Neural progenitor cell (in vitro differentiated cells): ENCODE data around the gene SELENOH.

Experiments used
- EZH2 ChIP-seq: fragments of 200-600 bp; sonication (generic); IDR thresholded peaks from 2 replicates; pipeline ENCODE4 v1.6.1; 2017; ENCODE audit warnings: antibody characterized with exemption, mild to moderate bottlenecking, moderate library complexity
- EZH2phosphoT487 ChIP-seq: fragments of 200-600 bp; sonication (generic); IDR thresholded peaks from 2 replicates; pipeline ENCODE4 v1.6.1; 2017; ENCODE audit warnings: antibody characterized with exemption
- TF ChIP-seq, protein P1 (sequence below): fragments of 200-600 bp; sonication (generic); IDR thresholded peaks from 2 replicates; pipeline ENCODE4 v1.5.1; 2017; ENCODE audit warnings: antibody characterized with exemption, mild to moderate bottlenecking

DNA sequence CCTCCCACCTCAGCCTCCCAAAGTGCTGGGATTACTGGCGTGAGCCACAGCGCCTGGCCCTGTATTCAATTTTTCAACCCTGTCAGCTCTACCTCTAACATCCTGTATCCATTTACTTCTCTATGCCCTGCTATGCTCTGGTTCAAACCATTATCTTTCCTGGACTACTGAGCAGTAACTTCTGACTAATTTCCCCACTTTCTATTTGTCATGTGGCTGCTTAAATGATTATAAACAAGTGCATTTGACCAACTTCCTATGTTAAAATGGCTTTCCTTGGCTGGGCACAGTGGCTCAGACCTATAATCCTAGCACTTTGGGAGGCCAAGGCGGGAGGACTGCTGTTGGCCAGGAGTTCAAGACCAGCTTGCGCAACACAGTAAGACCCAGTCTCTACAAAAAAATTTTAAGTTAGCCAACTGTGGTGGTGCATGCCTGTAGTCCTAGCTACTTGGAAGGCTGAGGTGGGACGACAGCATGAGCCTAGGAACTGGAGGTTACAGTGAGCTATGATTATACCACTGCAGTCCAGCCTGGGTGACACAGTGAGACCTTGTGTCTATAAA, 31.4 kb upstream of the SELENOH start:
- TF ChIP-seq, protein P1, sequence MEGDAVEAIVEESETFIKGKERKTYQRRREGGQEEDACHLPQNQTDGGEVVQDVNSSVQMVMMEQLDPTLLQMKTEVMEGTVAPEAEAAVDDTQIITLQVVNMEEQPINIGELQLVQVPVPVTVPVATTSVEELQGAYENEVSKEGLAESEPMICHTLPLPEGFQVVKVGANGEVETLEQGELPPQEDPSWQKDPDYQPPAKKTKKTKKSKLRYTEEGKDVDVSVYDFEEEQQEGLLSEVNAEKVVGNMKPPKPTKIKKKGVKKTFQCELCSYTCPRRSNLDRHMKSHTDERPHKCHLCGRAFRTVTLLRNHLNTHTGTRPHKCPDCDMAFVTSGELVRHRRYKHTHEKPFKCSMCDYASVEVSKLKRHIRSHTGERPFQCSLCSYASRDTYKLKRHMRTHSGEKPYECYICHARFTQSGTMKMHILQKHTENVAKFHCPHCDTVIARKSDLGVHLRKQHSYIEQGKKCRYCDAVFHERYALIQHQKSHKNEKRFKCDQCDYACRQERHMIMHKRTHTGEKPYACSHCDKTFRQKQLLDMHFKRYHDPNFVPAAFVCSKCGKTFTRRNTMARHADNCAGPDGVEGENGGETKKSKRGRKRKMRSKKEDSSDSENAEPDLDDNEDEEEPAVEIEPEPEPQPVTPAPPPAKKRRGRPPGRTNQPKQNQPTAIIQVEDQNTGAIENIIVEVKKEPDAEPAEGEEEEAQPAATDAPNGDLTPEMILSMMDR = no peak
- no peak for TF ChIP-seq EZH2phosphoT487
- TF ChIP-seq EZH2 = no peak
